CD4-positive, alpha-beta T cell treated with Interleukin-15 for 1 hour (primary cell): ENCODE data around the gene MT1F.

ENCODE experiments used
- DNase-seq: peaks from one replicate; pipeline ENCODE4 v3.0.0-alpha.2; 2020

MT1F gene

DNA sequence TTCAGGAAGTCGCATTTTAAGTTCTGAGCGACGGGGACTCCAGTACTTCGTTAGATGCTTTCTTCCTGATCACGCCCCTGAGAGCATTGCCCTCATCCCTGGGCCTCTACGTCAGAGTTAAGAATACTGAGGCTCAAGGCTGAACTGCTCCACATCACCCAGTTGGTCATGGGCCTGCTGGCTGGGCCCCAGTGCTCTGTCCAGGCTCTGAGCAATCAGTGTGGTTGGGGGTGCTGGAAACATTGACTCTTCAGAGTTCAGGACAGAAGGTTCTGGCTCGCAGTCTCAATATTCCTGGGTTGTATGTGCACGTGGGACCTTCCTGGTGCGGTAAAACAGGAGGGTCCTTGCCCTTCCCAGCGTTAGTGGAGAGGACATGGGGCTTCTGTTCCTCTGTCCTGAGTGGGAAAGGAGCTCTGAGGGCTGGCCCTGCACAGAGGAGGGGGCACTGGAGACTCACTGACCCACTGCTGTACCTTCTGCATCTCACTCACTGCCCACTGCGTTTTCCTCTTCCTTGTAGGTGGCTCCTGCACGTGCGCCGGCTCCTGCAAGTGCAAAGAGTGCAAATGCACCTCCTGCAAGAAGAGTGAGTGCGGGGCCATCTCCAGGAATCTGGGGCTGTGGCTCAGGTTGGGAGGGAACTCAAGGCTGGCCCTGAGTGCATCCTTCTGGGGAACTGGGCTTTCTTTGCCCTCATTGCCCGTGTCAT, 31.7 kb upstream of the MT1F start:
- DNase-seq, result no peak

DNA sequence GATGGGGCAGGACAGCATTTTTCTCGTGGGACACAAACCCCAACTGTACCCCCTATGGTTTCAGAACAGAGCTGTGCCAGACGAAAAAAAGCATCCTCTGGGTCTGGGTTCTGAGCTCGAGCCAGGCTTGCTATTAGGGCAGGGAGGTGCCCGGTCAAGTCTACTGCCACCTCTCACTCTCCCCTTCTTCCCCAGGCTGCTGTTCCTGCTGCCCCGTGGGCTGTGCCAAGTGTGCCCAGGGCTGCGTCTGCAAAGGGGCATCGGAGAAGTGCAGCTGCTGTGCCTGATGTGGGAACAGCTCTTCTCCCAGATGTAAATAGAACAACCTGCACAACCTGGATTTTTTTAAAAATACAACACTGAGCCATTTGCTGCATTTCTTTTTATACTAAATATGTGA, 31.1 kb upstream of the MT1F start:
- DNase-seq, result no peak

DNA sequence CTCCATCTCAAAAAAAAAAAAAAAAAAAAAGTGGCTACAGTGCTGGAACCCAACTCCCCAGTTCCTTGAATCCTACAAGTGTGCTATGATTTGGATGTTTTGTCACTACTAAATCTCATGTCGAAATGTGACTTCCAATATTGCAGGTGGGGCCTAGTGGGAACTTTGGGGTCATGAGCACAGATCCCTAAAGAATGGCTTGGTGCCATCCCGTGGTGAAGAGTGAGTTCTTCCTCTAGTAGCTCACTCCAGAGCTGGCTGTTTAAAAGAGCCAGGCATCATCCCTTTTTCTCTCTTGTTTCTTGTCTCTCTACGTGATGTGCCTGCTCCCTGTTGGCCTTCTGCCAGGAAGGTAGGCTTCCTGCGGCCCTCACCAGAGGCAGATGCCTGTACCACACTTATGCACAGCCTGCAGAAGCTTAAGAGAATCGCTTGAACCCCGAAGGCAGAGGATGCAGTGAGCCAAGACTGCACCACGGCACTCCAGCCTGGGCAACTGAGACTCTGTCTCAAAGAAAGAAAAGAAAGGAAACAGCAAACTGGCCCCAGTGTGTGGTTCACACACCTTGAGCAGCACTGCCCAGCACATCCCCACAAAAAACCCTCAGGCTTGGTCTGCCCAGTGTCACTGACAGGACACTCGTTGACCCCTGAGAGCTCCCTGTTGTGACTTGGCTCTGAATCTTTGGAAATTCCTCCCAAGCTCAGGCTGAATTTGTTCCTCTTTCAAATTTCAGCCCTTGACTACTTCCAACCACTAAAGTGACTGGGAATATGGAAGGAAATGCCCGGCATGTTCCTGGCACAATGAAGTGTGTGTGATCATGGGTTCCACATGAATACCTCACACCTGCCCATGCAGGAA, 29.0 kb upstream of the MT1F start:
- DNase-seq, result no peak

DNA sequence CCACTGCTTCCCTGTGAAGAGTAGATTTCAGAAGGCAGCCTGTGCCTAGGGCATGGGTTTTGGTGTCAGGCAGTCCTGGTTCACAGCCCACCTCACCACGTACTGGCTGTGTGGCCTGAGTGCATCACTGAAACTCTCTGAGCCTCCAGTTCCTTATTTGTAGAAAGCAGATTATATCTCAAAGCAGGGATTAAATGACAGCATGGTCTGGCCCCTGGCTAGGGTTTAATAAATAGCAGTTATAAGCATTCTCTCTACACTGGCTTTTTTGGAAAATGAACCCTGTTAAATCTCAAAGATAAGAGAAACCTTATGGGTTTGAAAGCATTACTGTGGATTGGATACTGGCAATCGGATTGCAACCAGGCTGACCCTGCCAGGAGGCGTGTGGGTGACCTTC, 28.2 kb upstream of the MT1F start:
- no peak for DNase-seq

DNA sequence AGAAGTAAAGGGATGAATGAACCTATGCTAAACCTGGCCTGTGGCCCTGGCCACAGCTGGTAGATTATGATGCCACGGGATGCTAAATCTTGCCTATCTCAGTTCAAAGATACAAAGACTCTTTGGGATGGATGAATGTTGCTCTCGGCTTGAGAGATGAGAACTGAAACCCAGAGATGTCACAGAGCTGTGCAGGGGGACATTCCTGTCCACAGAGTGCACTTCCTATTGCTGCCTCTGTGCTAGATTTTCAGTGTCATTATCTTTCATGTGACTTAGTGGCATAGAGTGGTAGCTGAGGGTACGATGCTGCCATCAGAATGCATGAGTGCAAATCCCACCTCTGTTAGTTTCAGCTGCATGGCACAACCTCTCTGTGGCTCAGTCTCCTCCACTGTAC, 27.6 kb upstream of the MT1F start:
- no peak for DNase-seq

DNA sequence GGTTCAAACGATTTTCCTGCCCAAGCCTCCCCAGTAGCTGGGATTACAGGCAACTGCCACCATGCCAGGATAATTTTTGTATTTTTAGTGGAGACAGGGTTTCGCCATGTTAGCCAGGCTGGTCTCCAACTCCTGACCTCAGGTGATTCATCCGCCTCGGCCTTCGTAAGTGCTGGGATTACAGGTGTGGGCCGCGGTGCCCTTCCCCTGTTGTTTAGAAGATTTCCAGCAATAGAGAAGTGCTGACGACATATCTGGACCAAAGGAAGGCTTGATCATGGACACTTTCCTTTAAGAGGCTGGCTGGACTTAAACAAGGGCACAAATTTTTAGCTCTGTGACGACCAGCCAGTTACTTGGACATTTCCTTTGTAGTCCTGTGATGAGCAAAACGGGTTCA, 26.6 kb upstream of the MT1F start:
- DNase-seq, result no peak

DNA sequence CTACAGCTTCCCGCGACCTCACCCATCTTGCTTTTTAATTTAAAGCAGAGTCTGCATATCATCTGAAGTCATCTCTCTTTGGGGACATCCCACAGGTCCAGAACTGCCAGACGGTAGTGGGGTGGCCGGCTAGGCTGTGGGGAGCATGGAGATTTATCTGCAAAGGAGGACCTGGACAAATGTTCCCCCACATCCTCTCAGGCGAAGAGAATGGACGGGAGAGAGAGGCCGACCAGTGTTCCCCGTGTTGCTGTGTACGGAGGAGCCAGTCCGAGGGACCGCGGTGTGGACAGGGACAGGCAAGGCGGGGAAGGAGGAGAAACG, 26.0 kb upstream of the MT1F start:
- no peak for DNase-seq

DNA sequence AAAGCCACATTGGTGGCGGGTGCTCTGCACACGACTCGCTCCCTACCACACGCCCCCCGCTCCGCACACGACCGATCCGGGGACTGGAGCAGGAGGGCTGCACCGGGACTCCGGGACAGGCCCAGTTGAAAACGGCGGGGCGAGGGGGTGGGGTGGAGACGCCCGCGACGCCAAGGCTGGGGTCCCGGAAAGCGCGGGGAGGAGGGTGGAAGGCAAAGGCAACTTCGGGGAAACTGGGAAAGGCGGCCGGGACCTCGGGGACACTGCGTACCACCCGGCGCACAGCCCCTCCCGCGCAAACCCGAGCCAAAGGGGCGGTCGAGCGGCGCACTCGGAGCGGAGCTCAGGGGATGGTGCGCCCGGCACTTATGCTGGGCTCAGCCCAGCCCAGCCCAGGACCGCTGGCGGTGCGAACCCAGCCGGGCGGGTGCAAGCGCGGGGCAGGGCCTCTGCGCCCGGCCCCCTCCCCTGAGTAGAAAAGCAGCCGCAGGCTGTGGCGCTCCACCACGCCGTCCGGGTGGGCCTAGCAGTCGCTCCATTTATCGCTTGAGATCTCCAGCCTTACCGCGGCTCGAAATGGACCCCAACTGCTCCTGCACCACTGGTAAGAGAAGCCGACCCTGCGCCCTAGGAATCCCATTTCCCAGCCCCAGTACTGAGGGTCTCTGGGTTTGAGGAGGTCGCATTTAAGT, 25.5 kb upstream of the MT1F start, which contains the start of gene MT1M:
MT1M (plus strand) TSS at position 504 of the 692 bp plus-strand sequence; CDS start at position 577, 73 bp downstream.
- DNase-seq, result no peak

DNA sequence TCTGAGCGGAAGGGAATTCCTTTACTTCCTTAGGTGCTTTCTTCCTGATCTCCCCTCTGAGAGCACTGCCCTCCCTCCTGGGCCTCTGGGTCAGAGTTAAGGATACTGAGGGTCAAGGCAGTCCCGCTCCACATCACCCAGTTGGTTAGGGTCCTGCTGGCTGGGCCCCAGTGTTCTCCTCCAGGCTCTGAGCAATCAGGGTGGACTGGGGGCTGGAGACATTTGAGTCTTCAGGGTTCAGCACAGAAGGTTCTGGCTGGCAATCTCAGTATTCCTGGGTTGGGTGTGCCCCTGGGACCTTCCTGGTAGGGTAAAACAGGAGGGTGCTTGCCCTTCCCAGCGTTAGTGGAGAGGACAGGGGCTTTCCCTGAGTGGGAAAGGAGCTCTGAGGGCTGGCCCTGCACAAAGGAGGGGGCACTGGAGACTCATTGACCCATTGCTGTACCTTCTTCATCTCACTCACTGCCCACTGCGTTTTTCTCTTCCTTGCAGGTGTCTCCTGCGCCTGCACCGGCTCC, 24.9 kb upstream of the MT1F start:
- no peak for DNase-seq

DNA sequence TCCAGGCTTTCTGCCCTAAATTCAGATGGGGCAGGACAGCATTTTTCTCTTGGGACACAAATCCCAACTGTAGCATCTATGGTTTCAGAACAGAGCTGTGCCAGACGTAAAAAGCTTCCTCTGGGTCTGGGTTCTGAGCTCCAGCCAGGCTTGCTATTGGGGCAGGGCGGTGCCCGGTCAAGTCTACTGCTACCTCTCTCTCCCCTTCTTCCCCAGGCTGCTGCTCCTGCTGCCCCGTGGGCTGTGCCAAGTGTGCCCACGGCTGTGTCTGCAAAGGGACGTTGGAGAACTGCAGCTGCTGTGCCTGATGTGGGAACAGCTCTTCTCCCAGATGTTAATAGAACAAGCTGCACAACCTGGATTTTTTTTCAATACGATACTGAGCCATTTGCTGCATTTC, 24.2 kb upstream of the MT1F start:
- DNase-seq, result no peak

DNA sequence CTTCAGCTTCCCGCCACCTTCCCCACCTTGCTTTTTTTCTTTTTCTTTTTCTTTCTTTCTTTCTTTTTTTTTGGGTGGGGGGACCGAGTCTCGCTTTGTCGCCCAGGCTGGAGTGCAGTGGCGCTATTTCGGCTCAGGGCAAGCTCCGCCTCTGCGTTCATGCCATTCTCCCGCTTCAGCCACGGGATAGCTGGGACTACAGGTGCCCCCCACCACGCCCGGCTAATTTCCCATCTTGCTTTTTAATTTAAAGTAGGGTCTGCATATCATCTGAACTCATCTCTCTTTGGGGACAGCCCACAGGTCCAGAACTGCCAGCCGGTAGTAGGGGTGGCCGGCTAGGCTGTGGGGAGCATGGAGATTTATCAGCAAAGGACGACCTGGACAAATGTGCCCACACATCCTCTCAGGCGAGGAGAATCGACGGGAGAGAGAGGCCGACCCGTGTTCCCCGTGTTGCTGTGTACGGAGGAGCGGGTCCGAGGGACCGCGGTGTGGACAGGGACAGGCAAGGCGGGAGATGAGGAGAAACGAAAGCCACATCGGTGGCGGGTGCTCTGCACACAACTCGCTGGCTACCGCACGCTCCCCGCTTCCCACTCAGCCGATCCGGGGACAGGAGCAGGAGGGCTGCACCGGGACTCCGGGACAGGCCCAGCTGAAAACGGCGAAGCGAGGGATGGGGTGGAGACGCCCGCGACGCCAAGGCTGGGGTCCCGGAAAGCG, 22.9 kb upstream of the MT1F start:
- DNase-seq, result no peak

DNA sequence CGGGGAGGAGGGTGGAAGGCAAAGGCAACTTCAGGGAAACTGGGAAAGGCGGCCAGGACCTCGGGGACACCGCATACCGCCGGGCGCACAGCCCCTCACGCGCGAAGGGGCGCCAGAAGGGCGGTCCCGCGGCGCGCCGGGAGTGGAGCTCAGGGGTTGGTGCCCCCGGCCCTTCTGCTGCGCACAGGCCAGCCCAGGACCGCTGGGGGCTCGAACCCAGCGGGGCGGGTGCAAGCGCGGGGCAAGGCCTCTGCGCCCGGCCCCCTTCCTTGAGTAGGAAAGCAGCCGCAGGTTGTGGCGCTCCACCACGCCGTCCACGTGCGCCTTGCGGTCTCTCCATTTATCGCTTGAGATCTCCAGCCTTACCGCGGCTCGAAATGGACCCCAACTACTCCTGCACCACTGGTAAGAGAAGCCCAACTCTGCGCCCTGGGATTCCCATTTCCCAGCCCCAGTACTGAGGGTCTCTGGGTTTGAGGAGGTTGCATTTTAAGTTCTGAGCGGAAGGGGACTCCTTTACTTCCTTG, 22.3 kb upstream of the MT1F start:
- no peak for DNase-seq

DNA sequence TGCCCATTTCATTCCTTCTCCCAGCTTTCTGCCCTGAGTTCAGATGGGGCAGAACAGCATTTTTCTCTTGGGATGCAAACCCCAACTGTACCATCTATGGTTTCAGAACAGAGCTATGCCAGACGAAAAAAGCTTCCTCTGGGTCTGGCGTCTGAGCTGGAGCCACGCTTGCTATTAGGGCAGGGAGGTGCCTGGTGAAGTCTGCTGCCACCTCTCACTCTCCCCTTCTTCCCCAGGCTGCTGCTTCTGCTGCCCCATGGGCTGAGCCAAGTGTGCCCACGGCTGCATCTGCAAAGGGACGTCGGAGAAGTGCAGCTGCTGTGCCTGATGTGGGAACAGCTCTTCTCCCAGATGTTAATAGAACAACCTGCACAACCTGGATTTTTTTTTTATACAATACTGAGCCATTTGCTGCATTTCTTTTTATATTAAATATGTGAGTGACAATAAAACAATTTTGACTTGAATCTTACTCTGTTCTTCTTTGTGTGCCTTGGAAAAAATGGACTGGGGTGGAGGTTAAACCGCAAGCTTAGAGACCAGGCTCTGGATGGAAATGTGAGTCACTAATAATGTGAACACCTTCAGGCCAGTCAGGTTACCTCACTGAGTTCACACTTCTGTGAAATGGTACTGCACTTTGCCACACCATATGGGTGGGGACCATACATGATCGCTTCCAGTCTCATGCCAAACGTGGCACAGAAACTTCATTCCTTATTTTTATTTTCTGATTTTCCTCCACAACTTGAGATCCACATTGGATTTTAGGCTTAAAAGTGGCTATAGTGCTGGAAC, 20.9 kb upstream of the MT1F start:
- DNase-seq, result no peak

DNA sequence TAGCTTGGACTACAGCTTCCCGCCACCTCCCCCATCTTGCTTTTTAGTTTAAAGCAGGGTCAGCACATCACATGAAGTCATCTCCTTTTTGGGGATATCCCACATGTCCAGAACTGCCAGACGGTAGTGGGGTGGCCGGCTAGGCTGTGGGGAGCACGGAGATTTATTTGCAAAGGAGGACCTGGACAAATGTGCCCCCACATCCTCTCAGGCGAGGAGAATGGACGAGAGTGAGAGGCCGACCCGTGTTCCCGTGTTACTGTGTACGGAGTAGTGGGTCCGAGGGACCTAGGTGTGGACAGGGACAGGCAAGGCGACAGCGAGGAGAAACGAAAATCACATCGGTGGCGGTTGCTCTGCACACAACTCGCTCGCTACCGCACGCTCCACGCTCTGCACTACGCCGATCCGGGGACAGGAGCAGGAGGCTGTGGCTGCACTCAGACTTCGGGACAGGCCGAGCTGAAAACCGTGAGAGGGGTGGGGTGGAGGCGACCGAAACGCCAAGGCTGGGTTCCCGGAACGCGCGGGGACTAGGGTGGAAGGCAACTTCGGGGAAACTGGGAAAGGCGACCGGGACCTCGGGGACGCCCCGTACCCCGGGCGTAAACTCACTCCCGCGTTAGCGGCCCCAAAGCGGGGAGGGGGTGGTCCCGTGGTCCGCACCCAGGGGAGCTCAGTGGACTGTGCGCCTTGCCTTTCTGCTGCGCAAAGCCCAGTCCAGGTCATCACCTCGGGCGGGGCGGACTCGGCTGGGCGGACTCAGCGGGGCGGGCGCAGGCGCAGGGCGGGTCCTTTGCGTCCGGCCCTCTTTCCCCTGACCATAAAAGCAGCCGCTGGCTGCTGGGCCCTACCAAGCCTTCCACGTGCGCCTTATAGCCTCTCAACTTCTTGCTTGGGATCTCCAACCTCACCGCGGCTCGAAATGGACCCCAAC, 19.7 kb upstream of the MT1F start, which contains the start of gene MT1A:
MT1A (plus strand) TSS at position 853 of the 937 bp plus-strand sequence; CDS start at position 926, 73 bp downstream.
- DNase-seq, result no peak

DNA sequence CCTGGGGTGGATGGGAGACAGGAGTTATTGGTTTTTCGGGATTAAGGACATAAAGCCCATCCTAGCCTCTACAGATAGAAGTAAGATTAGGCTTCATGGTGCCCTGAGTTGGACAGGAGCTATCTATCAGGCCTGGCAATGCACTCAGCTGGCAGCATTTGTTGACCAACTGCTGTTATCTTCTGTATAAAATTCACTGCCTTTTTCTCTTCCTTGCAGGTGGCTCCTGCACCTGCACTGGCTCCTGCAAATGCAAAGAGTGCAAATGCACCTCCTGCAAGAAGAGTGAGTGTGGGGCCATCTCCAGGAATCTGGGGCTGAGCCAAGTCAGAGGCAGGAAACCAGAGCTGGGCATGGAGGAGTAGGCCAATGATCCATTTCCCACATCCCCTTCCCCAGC, 18.7 kb upstream of the MT1F start:
- DNase-seq, result no peak

DNA sequence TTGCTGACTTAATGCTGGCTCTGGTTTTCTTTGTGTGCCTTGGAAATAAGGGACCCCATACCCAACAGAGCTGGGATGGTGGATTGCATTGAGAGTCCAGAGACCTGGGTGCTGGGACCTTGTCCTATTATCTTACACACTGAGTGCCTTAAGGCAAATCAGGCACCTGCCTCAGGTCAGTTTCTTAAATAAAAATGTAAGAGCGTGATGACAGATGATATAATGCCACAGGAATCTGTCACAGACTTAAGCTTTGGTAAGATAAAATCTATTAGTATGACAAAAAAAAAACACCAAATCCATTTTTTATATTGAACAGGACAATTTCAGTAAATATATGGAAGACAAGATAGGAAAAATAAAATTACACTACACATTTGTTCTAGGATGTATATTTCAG, 17.7 kb upstream of the MT1F start:
- DNase-seq, result no peak

DNA sequence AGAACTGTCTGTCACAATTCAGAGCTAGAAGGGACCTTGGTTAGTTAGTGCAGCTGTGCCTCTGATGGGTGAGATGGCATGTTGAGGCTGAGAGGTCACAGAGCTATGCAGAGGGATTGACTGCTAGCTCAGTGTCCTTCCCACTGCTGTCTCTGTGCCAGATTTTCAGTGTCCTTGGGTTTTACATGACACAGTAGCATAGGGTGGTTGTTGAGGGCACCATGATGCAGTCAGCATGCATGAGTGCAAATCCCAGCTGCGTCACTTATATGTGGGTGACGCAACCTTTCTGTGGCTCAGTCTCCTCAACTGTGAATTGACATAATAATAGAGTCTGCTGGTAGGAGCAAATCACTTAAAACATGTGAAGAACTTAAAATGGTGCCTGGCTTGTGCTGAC, 16.6 kb upstream of the MT1F start:
- no peak for DNase-seq

DNA sequence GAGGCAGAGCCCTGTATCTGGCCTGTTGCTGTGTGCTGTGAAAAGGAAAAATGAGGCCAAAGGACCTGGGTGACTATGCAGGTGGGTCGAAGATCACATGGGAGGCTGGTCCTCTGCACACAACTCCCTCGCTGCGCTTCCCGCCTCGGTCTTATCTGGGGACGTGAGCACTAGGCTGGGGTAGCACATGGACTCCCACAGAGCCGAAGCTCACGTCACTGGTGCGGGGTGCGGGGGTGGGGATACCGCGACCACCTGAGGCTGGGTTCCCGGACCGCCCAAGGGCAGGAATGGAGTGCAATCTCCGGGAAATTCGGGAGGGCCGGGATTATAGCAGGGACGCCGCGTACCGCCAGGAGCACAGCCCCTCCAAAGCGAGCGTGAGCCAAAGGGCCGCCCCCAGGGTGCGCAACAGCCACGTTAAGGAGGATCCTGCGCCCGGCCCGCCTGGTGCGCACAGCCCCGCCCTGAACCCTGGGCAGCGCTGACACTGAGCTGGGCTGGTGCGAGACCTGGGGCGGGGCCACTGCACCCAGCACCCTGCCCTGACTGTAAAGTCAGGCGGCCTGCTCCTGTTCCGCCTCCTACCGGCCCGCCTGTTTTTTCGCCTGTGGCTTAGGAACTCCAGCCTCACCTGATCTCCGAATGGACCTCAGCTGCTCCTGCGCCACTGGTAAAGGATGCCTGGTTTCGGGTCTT, 14.5 kb upstream of the MT1F start:
- peak; percentile 78 for DNase-seq

DNA sequence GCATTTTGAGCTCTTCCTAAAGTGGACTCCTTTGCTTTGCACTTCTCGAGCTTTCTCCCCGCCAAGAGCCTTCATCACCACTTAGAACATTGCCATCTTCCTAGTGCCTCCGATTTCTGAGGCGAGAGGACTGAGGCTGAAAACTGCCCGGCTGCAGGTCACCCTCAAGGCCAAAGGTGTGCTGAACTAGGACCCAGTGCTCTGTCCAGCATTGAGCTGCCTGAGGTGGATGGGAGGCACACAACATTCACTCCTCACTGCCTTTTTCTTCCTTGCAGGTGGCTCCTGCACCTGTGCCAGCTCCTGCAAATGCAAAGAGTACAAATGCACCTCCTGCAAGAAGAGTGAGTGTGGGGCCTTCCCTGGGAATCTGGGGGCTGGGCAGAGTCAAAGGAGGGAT, 13.9 kb upstream of the MT1F start:
- no peak for DNase-seq

DNA sequence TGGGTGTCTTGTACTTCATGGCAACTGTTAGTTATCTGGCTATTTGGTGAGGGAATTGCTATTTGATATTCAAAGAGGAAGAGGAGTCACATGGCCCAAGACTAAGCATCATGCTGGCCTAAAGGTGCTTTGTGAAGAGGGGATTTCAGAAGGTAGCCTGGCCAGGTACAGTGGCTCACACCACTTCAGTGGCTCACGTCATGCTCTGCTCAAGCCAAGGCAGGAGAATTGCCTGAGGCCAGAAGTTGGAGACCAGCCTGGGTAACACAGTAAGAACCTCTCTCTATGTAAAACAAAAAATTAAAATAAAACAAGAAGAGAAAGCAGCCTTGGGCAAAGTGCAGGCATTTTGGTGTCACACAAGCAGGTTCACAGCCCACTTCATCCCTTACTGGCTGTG, 12.4 kb upstream of the MT1F start:
- DNase-seq, result no peak
